ENCODE results near the gene ATP2B2. TPM values are rescaled to one million over a fixed set of nuclear protein-coding genes. Genes with fewer than 3 reads are reported as not detected.

Gene ATP2B2
- total RNA-seq, 1 experiment from 2014 or later = not detected

GRCh38 chr3:10479311-10479710, 26.1 kb downstream of the ATP2B2 start:
- ChIA-PET POLR2A (no interaction called here), CTCF (no interaction called here), RAD21 (ENCODE audit: low non-redundant PET in 1 of 2, low total read pairs in 2 of 2, uncharacterized antibody in 2 of 2, unreplicated experiment in 2 of 2) (no interaction called here)
- ATAC-seq = no peak
- BruUV-seq (replicated peaks) = no TSS peak
- Histone ChIP-seq H4K20me1 (ENCODE audit: insufficient read depth) (no peaks in the 10 kb centered on the region), H3K4me3 (replicated peaks in 1 of 2; ENCODE audit: low read depth in 1 of 2, low read length in 2 of 2) (no peak overlapping the region), H3K79me2 (ENCODE audit: insufficient read depth, low read length) (no peaks in the 10 kb centered on the region), H3K36me3 (ENCODE audit: control insufficient read depth in 1 of 2, insufficient read depth in 2 of 2, low read length in 2 of 2) (no peaks in the 10 kb centered on the region), H3K9me3 (ENCODE audit: control insufficient read depth in 1 of 2, insufficient read depth in 1 of 2, low read depth in 1 of 2, low read length in 2 of 2) (no peaks in the 10 kb centered on the region), H3K9me2 (ENCODE audit: insufficient read depth) (no peaks in the 10 kb centered on the region), H3K27ac (ENCODE audit: low read depth, low read length) (no peak overlapping the region), H3K4me1 (ENCODE audit: control insufficient read depth in 1 of 2, insufficient read depth in 2 of 2, low read length in 2 of 2) (no peaks in the 10 kb centered on the region), H3K27me3 (ENCODE audit: insufficient read depth, low read length) (0 out of 2 replicates have a peak, but pooled peaks cover 4% of the 10 kb centered on the region), H2AFZ (ENCODE audit: low read depth, low read length, poor library complexity, severe bottlenecking) (no peak overlapping the region), H3K9ac (ENCODE audit: low read length) (no peak overlapping the region), H3K4me2 (ENCODE audit: low read length) (no peak overlapping the region)
- TF ChIP-seq MAX (IDR thresholded peaks at IDR 0.05) (no peak), EZH2 (IDR thresholded peaks at IDR 0.05) (no peak), ZFX (IDR thresholded peaks at IDR 0.05) (no peak), ZBTB33 (IDR thresholded peaks at IDR 0.05; ENCODE audit: extremely low read depth, insufficient replicate concordance, low read length) (no peak), ZNF274 (IDR thresholded peaks at IDR 0.05; ENCODE audit: low read depth, low read length) (no peak), ATF3 (IDR thresholded peaks at IDR 0.05) (no peak), SRF (IDR thresholded peaks at IDR 0.05; ENCODE audit: low read depth) (no peak), TCF7L2 (IDR thresholded peaks at IDR 0.05; ENCODE audit: borderline replicate concordance, extremely low read depth, insufficient read depth, insufficient read length) (no peak), POLR2AphosphoS5 (IDR thresholded peaks at IDR 0.05; ENCODE audit: low read depth, low read length) (no peak), SP1 (IDR thresholded peaks at IDR 0.05; ENCODE audit: low read depth) (no peak), RAD21 (IDR thresholded peaks at IDR 0.05; ENCODE audit: low read depth) (no peak), CEBPB (IDR thresholded peaks at IDR 0.05; ENCODE audit: low read depth) (no peak), EGR1 (IDR thresholded peaks at IDR 0.05; ENCODE audit: low read depth) (no peak), CTCF (IDR thresholded peaks at IDR 0.05 in 2 of 3, conservative IDR thresholded peaks at IDR 0.05 in 1 of 3; ENCODE audit: borderline replicate concordance in 1 of 3, insufficient read depth in 1 of 3, low read depth in 2 of 3, low read length in 2 of 3) (no peak), ELF1 (IDR thresholded peaks at IDR 0.05; ENCODE audit: borderline replicate concordance, low read depth) (no peak), JUND (IDR thresholded peaks at IDR 0.05) (no peak), CBX3 (IDR thresholded peaks at IDR 0.05; ENCODE audit: low read depth) (no peak), FOSL1 (IDR thresholded peaks at IDR 0.05; ENCODE audit: low read depth) (no peak), YY1 (IDR thresholded peaks at IDR 0.05; ENCODE audit: extremely low read depth, insufficient replicate concordance, low read depth, low read length) (no peak), REST (IDR thresholded peaks at IDR 0.05; ENCODE audit: low read depth) (no peak)
- DNase-seq (ENCODE audit: low read depth, low spot score) = no peak
- intact Hi-C loops (cut with micrococcal nuclease) = no loop called here

Measured in HCT116 (cell line).